Inflammatory macrophage treated with lipopolysaccharide for 4 hours (primary cell): Measurements from ENCODE around the gene CBX2.

Source experiments
- DNase-seq: peaks from one replicate; pipeline ENCODE4 v3.0.0-alpha.2; 2020

Gene CBX2

GRCh38 chr17:79831265-79832217 lies 53.6 kb downstream of the CBX2 start:
- DNase-seq, result no peak

- no peak for DNase-seq
Observed at GRCh38 chr17:79832218-79833109, 54.5 kb downstream of the CBX2 start.

GRCh38 chr17:79833110-79833450 lies 55.1 kb downstream of the CBX2 start:
- no peak for DNase-seq

- no peak for DNase-seq
Observed at GRCh38 chr17:79833744-79834564, 56.0 kb downstream of the CBX2 start.

GRCh38 chr17:79834565-79835469 lies 56.9 kb downstream of the CBX2 start:
- DNase-seq, result no peak

- DNase-seq, result no peak
Observed at GRCh38 chr17:79835470-79835899, 57.5 kb downstream of the CBX2 start.

GRCh38 chr17:79835953-79836509 lies 58.1 kb downstream of the CBX2 start:
- DNase-seq, result no peak

GRCh38 chr17:79836510-79836971 lies 58.6 kb downstream of the CBX2 start:
- peak; percentile 60 for DNase-seq

- peak; percentile 74 for DNase-seq
Observed at GRCh38 chr17:79836972-79837887, 59.3 kb downstream of the CBX2 start.
